ENCODE data around the gene BRF1. TPM values are rescaled to one million over a fixed set of nuclear protein-coding genes. Genes with fewer than 3 reads are reported as not detected.

Gene BRF1
- total RNA-seq, 1 donor from 2014 or later, result 16.9 TPM

DNA sequence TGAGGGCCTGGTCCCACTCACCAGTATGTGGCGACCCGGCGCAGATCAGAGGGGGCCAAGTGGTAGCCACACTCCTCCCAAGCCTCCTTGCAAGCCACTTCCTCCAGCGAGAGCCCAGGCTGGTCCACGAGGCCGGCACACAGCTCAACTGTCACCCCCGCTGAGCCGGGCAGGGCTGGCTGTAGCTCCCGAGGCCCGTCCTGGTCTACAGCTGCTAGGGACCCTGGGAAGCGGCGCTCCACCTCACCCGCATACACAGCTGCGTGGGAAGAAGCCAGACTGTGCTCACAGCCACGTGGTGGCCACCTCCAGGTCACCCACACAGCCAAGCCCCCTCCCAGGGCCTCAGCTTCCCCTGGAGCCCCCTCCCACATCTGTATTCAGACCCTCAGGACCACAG lies 124.3 kb downstream of the BRF1 start:
- peaks cover 10% of the 10 kb centered on the region for H3K27me3 Mint-ChIP-seq (ENCODE audit: insufficient read depth, low read depth)
- Histone ChIP-seq H4K20me1 (ENCODE audit: low read depth) (peaks cover 40% of the 10 kb centered on the region), H3K27me3 (peaks cover 9% of the 10 kb centered on the region), H3K4me1 (peaks cover 4% of the 10 kb centered on the region), H3F3A (ENCODE audit: low read depth) (peaks cover 2% of the 10 kb centered on the region), H3K4me3 (no peak overlapping the region), H3K27ac (no peak overlapping the region), H3K79me2 (ENCODE audit: low read depth) (no peaks in the 10 kb centered on the region), H3K36me3 (no peaks in the 10 kb centered on the region), H2AFZ (replicated peaks) (no peak overlapping the region), H3K9me3 (ENCODE audit: low read depth) (no peaks in the 10 kb centered on the region), H3K9ac (no peak overlapping the region), H3K4me2 (no peak overlapping the region)
- no peak for DNase-seq (ENCODE audit: low spot score)
- no peaks in the 10 kb centered on the region for H3K36me3 Mint-ChIP-seq
- H3K27ac Mint-ChIP-seq, result no peak overlapping the region
- H3K4me1 Mint-ChIP-seq, result peaks cover 8% of the 10 kb centered on the region
- H3K9me3 Mint-ChIP-seq, result no peaks in the 10 kb centered on the region
- H3K4me3 Mint-ChIP-seq, result no peak overlapping the region
- TF ChIP-seq, protein P1, sequence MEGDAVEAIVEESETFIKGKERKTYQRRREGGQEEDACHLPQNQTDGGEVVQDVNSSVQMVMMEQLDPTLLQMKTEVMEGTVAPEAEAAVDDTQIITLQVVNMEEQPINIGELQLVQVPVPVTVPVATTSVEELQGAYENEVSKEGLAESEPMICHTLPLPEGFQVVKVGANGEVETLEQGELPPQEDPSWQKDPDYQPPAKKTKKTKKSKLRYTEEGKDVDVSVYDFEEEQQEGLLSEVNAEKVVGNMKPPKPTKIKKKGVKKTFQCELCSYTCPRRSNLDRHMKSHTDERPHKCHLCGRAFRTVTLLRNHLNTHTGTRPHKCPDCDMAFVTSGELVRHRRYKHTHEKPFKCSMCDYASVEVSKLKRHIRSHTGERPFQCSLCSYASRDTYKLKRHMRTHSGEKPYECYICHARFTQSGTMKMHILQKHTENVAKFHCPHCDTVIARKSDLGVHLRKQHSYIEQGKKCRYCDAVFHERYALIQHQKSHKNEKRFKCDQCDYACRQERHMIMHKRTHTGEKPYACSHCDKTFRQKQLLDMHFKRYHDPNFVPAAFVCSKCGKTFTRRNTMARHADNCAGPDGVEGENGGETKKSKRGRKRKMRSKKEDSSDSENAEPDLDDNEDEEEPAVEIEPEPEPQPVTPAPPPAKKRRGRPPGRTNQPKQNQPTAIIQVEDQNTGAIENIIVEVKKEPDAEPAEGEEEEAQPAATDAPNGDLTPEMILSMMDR (IDR thresholded peaks at IDR 0.05), result no peak
- no peak for TF ChIP-seq EZH2phosphoT487 (IDR thresholded peaks at IDR 0.05)

DNA sequence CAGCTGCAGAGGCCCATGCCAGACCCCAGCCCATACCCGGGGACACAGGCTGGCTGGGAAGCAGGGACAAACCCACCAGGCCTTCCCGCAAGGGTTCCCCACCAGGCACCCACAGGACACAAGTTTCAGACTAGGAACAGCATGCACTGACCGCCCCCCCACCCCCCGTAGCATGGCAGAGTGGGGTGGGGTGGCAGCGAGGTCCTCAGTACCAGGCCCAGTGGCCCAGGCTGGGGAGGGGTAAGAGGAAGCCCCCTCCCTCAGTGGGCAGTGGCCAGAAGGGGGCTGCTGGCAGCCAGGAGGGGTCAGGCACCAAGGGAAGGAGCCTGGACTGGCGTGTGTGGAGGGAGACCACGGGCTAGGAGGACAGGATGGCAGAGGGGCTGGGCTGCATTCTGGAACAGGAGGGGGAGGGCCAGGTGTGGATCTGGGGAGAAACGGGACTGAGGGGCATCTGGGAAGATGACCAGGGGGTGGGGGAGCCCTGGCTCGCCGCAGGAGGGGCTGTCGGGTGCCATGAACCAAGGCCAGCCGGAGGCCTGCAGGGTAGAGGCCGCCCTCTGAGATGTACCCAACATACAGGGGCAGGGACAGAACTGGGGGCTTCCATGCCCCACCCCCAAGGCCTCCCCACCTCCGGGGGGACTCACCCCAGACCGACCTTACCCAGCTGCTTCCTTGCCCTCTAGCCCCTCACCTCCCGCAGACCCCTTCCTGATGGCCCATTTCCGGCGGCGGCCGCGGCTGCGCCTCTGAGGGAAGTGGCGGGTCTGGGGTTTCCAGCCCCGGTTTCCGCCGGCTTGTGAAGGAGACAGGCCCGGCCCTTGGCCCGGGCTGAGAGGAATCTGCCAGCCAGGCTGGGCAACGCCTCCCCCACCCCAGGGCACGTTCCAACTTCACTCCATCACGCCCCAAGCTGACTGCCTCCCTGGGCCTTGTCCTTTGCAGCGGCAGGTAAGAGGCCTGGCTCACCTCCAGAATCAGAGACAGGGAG lies 126.6 kb downstream of the BRF1 start:
- Histone ChIP-seq H3K4me3 (no peak overlapping the region), H3F3A (ENCODE audit: low read depth) (peaks cover 5% of the 10 kb centered on the region), H4K20me1 (ENCODE audit: low read depth) (peaks cover 47% of the 10 kb centered on the region), H3K4me1 (no peaks in the 10 kb centered on the region), H3K9ac (no peak overlapping the region), H3K9me3 (ENCODE audit: low read depth) (no peaks in the 10 kb centered on the region), H3K27ac (no peak overlapping the region), H3K27me3 (peaks cover 12% of the 10 kb centered on the region), H3K4me2 (no peak overlapping the region), H3K36me3 (no peaks in the 10 kb centered on the region), H2AFZ (replicated peaks) (no peak overlapping the region), H3K79me2 (ENCODE audit: low read depth) (no peaks in the 10 kb centered on the region)
- H3K9me3 Mint-ChIP-seq, result no peaks in the 10 kb centered on the region
- H3K4me1 Mint-ChIP-seq, result peaks cover 10% of the 10 kb centered on the region
- H3K27me3 Mint-ChIP-seq (ENCODE audit: insufficient read depth, low read depth), result peaks cover 11% of the 10 kb centered on the region
- no peak for DNase-seq (ENCODE audit: low spot score)
- no peak overlapping the region for H3K27ac Mint-ChIP-seq
- no peak for TF ChIP-seq EZH2phosphoT487 (IDR thresholded peaks at IDR 0.05)
- TF ChIP-seq EZH2 (IDR thresholded peaks at IDR 0.05), result no peak
- TF ChIP-seq, protein P1 (IDR thresholded peaks at IDR 0.05), result no peak
- H3K4me3 Mint-ChIP-seq, result no peak overlapping the region
- H3K36me3 Mint-ChIP-seq, result no peaks in the 10 kb centered on the region

DNA sequence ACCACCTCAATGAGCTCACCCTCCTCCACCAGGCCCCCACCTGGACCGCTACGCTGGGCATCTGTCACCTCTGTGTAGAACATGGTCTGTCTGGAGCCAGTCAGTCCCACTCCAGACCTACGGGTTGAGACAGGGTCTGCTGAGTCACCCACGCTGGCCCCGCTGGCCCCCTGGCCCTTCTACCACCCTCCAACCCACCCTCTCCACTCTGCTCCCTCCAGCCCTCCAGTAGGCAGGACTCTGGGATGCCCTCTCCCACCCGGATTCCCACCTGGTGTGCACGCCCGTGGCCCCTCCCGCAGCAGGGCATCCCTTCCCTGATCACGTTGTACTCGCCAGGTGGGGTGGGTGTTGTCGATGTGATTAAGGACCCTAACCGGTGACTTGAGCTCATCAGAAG lies 127.7 kb downstream of the BRF1 start:
- Mint-ChIP-seq H3K4me1 (peaks cover 7% of the 10 kb centered on the region), H3K36me3 (no peaks in the 10 kb centered on the region), H3K9me3 (no peaks in the 10 kb centered on the region), H3K27ac (no peak overlapping the region), H3K4me3 (no peak overlapping the region), H3K27me3 (ENCODE audit: insufficient read depth, low read depth) (peaks cover 14% of the 10 kb centered on the region)
- Histone ChIP-seq H3K4me2 (no peak overlapping the region), H3K9ac (no peak overlapping the region), H3K79me2 (ENCODE audit: low read depth) (no peaks in the 10 kb centered on the region), H4K20me1 (ENCODE audit: low read depth) (peaks cover 41% of the 10 kb centered on the region), H3K27ac (no peak overlapping the region), H3K4me3 (no peak overlapping the region), H3K27me3 (peaks cover 16% of the 10 kb centered on the region), H3K36me3 (no peaks in the 10 kb centered on the region), H2AFZ (replicated peaks) (no peak overlapping the region), H3K4me1 (no peaks in the 10 kb centered on the region), H3F3A (ENCODE audit: low read depth) (peaks cover 5% of the 10 kb centered on the region), H3K9me3 (ENCODE audit: low read depth) (no peaks in the 10 kb centered on the region)
- TF ChIP-seq, protein P1 (IDR thresholded peaks at IDR 0.05), result no peak
- no peak for TF ChIP-seq EZH2phosphoT487 (IDR thresholded peaks at IDR 0.05)
- no peak for TF ChIP-seq EZH2 (IDR thresholded peaks at IDR 0.05)
- DNase-seq (ENCODE audit: low spot score), result no peak
